ENCODE data around the gene STAC3. TPM values are rescaled to one million over a fixed set of nuclear protein-coding genes. Genes with fewer than 3 reads are reported as not detected.

The STAC3 gene
- total and polyA plus RNA-seq, 9 of the 15 experiments (the other 6 are each of a cell fraction or from before 2014, with no cell fraction given): 0.45 to 6.4 (median 3.3) TPM

DNA sequence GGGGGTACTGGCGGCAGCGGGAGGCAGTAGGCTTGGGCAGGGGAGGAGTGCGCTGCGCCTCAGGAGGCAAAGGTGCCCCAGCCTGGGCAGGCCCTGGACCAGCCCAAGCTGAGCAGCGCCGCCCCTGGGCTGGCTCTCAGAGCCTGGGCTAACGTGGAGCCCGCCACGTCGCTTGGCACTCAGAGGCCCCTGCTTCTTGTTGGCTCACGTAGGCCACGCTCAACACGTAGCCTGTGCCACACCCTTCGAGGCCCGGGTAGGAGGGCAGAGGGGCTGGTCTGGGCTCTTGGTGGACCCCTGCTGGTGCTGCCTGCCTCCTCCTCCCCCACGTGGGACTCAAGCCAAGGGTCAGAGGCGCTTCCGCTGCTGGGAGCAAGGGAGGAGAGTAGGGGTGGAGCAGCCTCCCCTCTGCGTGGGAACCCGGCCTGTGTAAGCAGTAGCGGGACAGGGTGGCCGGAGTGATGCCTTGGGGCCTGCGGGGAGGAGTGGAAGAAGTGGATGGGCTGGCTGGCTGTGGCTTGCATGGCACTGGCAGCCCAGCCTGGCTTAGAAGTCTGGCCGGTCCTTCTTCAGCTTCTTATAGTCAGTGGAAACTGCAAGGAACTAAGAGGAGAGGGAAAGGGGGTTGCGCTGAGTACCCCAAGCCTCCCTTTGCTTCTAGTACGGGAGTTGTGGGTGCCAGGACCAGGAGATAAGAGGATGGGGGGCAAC lies 15.8 kb downstream of the STAC3 start (continued):
- TF ChIP-seq ZNF253 (CRISPR knock-in tag; conservative IDR thresholded peaks at IDR 0.05) (no peak), SREBF2 (CRISPR knock-in tag; IDR thresholded peaks at IDR 0.05) (no peak), RBM39 (optimal IDR thresholded peaks at IDR 0.05; ENCODE audit: low read depth, low read length) (no peak), ZNF830 (CRISPR knock-in tag; IDR thresholded peaks at IDR 0.05) (no peak), ZNF79 (CRISPR knock-in tag; IDR thresholded peaks at IDR 0.05; ENCODE audit: low read depth) (no peak), ZNF134 (CRISPR knock-in tag; conservative IDR thresholded peaks at IDR 0.05) (no peak), DDX20 (tag; IDR thresholded peaks at IDR 0.05; ENCODE audit: low read depth) (no peak), PHF21A (IDR thresholded peaks at IDR 0.05; ENCODE audit: borderline replicate concordance, low read depth) (no peak), ZBTB7A (IDR thresholded peaks at IDR 0.05; ENCODE audit: borderline replicate concordance, control insufficient read depth, low read depth, low read length) (peak; percentile 64; the same call in 1 of the 2 replicates)
- TF ChIP-seq, protein P1, sequence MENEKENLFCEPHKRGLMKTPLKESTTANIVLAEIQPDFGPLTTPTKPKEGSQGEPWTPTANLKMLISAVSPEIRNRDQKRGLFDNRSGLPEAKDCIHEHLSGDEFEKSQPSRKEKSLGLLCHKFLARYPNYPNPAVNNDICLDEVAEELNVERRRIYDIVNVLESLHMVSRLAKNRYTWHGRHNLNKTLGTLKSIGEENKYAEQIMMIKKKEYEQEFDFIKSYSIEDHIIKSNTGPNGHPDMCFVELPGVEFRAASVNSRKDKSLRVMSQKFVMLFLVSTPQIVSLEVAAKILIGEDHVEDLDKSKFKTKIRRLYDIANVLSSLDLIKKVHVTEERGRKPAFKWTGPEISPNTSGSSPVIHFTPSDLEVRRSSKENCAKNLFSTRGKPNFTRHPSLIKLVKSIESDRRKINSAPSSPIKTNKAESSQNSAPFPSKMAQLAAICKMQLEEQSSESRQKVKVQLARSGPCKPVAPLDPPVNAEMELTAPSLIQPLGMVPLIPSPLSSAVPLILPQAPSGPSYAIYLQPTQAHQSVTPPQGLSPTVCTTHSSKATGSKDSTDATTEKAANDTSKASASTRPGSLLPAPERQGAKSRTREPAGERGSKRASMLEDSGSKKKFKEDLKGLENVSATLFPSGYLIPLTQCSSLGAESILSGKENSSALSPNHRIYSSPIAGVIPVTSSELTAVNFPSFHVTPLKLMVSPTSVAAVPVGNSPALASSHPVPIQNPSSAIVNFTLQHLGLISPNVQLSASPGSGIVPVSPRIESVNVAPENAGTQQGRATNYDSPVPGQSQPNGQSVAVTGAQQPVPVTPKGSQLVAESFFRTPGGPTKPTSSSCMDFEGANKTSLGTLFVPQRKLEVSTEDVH (IDR thresholded peaks at IDR 0.05; ENCODE audit: low read depth, partially characterized antibody): no peak
- TF ChIP-seq, protein P2, sequence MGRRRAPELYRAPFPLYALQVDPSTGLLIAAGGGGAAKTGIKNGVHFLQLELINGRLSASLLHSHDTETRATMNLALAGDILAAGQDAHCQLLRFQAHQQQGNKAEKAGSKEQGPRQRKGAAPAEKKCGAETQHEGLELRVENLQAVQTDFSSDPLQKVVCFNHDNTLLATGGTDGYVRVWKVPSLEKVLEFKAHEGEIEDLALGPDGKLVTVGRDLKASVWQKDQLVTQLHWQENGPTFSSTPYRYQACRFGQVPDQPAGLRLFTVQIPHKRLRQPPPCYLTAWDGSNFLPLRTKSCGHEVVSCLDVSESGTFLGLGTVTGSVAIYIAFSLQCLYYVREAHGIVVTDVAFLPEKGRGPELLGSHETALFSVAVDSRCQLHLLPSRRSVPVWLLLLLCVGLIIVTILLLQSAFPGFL (CRISPR knock-in tag; IDR thresholded peaks at IDR 0.05): no peak
- TF ChIP-seq, protein P3, sequence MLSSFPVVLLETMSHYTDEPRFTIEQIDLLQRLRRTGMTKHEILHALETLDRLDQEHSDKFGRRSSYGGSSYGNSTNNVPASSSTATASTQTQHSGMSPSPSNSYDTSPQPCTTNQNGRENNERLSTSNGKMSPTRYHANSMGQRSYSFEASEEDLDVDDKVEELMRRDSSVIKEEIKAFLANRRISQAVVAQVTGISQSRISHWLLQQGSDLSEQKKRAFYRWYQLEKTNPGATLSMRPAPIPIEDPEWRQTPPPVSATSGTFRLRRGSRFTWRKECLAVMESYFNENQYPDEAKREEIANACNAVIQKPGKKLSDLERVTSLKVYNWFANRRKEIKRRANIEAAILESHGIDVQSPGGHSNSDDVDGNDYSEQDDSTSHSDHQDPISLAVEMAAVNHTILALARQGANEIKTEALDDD (IDR thresholded peaks at IDR 0.05): no peak
- TF ChIP-seq, protein P4, sequence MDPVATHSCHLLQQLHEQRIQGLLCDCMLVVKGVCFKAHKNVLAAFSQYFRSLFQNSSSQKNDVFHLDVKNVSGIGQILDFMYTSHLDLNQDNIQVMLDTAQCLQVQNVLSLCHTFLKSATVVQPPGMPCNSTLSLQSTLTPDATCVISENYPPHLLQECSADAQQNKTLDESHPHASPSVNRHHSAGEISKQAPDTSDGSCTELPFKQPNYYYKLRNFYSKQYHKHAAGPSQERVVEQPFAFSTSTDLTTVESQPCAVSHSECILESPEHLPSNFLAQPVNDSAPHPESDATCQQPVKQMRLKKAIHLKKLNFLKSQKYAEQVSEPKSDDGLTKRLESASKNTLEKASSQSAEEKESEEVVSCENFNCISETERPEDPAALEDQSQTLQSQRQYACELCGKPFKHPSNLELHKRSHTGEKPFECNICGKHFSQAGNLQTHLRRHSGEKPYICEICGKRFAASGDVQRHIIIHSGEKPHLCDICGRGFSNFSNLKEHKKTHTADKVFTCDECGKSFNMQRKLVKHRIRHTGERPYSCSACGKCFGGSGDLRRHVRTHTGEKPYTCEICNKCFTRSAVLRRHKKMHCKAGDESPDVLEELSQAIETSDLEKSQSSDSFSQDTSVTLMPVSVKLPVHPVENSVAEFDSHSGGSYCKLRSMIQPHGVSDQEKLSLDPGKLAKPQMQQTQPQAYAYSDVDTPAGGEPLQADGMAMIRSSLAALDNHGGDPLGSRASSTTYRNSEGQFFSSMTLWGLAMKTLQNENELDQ (CRISPR knock-in tag; IDR thresholded peaks at IDR 0.05; ENCODE audit: borderline replicate concordance): no peak
- TF ChIP-seq, protein P5, sequence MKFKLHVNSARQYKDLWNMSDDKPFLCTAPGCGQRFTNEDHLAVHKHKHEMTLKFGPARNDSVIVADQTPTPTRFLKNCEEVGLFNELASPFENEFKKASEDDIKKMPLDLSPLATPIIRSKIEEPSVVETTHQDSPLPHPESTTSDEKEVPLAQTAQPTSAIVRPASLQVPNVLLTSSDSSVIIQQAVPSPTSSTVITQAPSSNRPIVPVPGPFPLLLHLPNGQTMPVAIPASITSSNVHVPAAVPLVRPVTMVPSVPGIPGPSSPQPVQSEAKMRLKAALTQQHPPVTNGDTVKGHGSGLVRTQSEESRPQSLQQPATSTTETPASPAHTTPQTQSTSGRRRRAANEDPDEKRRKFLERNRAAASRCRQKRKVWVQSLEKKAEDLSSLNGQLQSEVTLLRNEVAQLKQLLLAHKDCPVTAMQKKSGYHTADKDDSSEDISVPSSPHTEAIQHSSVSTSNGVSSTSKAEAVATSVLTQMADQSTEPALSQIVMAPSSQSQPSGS (CRISPR knock-in tag; IDR thresholded peaks at IDR 0.05): no peak
- TF ChIP-seq, protein P6, sequence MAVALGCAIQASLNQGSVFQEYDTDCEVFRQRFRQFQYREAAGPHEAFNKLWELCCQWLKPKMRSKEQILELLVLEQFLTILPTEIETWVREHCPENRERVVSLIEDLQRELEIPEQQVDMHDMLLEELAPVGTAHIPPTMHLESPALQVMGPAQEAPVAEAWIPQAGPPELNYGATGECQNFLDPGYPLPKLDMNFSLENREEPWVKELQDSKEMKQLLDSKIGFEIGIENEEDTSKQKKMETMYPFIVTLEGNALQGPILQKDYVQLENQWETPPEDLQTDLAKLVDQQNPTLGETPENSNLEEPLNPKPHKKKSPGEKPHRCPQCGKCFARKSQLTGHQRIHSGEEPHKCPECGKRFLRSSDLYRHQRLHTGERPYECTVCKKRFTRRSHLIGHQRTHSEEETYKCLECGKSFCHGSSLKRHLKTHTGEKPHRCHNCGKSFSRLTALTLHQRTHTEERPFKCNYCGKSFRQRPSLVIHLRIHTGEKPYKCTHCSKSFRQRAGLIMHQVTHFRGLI (CRISPR knock-in tag; IDR thresholded peaks at IDR 0.05): no peak
